Lower leg skin (tissue), 4 donors: ENCODE data around the gene RBM3. TPM values are rescaled to one million over a fixed set of nuclear protein-coding genes. Genes with fewer than 3 reads are reported as not detected.

ENCODE experiments used
- DNase-seq, 2 donors: peaks; one replicate each; pipeline ENCODE4 v3.0.0-alpha.2; 2019; ENCODE audit warnings: low spot score in 2 of 2
- H3K4me3 ChIP-seq: fragments of 200-600 bp; sonication (generic); 2 replicates; pipeline ENCODE4 v1.5.1; 2017; ENCODE audit warnings: mild to moderate bottlenecking, low read depth; ENCODE audit not compliant: poor library complexity, severe bottlenecking
- POLR2A ChIP-seq, 2 donors: fragments of 450-650 bp; IDR thresholded peaks; one replicate each; pipeline ENCODE4 v1.6.1; 2016 to 2017; ENCODE audit warnings: antibody characterized with exemption in 2 of 2, mild to moderate bottlenecking in 1 of 2, moderate library complexity in 1 of 2
- WGBS, 2 donors: methylation state at CpG; one replicate each; pipeline ENCODE4 v1.1.5; 2018; 5-methylcytosine and 5-hydroxymethylcytosine counted together
- intact Hi-C: fragments of 100-400 bp; cut with DNase I; formaldehyde crosslinking; loops from one replicate; pipeline ENCODE4 v1.15.0; 2023; ENCODE audit warnings: low total_unique reads
- total RNA-seq, 4 donors: library from RNA; depleted of rRNA; stranded (reverse); fragments of >200 nt; gene quantifications; one replicate each; pipeline ENCODE4 v1.1.0, GENCODE V29; 2016
- TF ChIP-seq, protein P1 (sequence below), 3 donors: fragments of 450-650 bp; IDR thresholded peaks; one replicate each; pipeline ENCODE4 v1.5.1; 2016; ENCODE audit warnings: antibody characterized with exemption in 3 of 3, mild to moderate bottlenecking in 3 of 3, moderate library complexity in 2 of 3

RBM3 gene
- total RNA-seq, 4 donors from 2014 or later = 162 to 207 (median 198) TPM

GRCh38 chrX:48538641-48539344 lies 35.5 kb upstream of the RBM3 start:
- TF ChIP-seq, protein P1, sequence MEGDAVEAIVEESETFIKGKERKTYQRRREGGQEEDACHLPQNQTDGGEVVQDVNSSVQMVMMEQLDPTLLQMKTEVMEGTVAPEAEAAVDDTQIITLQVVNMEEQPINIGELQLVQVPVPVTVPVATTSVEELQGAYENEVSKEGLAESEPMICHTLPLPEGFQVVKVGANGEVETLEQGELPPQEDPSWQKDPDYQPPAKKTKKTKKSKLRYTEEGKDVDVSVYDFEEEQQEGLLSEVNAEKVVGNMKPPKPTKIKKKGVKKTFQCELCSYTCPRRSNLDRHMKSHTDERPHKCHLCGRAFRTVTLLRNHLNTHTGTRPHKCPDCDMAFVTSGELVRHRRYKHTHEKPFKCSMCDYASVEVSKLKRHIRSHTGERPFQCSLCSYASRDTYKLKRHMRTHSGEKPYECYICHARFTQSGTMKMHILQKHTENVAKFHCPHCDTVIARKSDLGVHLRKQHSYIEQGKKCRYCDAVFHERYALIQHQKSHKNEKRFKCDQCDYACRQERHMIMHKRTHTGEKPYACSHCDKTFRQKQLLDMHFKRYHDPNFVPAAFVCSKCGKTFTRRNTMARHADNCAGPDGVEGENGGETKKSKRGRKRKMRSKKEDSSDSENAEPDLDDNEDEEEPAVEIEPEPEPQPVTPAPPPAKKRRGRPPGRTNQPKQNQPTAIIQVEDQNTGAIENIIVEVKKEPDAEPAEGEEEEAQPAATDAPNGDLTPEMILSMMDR (IDR thresholded peaks at IDR 0.05) = no peak
- TF ChIP-seq POLR2A (IDR thresholded peaks at IDR 0.05) = no peak
- intact Hi-C loops = no loop called here
- WGBS, 2 donors = 83 to 85% methylated on average over 21 to 23 of the region's 23 CpGs
- no peak overlapping the region for H3K4me3 ChIP-seq
- DNase-seq = no peak

DNA sequence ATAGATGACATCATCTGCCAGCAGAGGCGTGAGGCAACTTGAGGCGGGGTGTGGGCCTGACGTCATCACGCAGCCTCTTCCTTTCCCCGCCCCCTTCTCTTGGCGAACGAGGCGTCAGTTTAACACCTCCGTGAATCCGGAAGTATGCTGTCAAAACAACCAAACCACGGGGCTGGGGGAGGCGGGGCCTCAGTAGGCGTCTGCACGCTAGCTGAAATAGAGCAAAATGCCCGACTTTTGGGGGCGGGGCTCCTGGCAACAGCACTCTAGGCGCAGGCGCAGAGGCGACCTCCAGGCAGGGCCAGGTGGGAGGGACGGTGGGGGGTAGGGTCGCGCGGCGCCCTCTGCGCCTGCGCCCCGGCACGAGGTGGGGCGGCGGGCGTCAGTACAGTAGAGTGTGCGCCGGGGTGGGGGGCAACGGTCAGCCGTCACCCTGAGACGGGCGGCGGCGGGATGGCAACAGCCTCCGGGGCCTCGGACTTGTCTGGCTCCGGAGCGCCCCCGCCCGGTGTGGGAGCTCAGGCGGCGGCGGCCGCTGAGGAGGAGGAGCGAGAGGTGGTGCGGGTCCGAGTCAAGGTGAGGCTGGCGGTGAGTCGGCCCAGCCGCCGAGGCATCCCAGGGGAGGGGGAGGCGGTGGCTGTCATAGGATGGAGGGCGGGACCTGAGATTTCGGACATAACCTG lies 34.8 kb upstream of the RBM3 start, which contains the start of gene TBC1D25:
TBC1D25 (plus strand) TSS at position 370 of the 683 bp plus-strand sequence; CDS start at position 454, 84 bp downstream.
- TF ChIP-seq POLR2A (IDR thresholded peaks at IDR 0.05) = no peak
- TF ChIP-seq, protein P1 (IDR thresholded peaks at IDR 0.05) = no peak
- WGBS, 2 donors = 0 to 45% methylated on average over 24 to 59 of the region's 59 CpGs
- H3K4me3 ChIP-seq = peak within 1 kb of the TSS; percentile 43
- peak; percentile 97 to 99 for DNase-seq
- intact Hi-C loops = no loop called here

- WGBS, 2 donors = 5 to 55% methylated on average over 12 of the region's 12 CpGs
- intact Hi-C loops = no loop called here
- DNase-seq = peak in 1 of 2 donors; percentile 87
- H3K4me3 ChIP-seq = peak overlapping the region; percentile 43
- no peak for TF ChIP-seq POLR2A (IDR thresholded peaks at IDR 0.05)
- TF ChIP-seq, protein P1 (IDR thresholded peaks at IDR 0.05) = no peak
Measured at GRCh38 chrX:48540028-48540375, 34.3 kb upstream of the RBM3 start.

GRCh38 chrX:48540480-48540879 lies 33.8 kb upstream of the RBM3 start:
- intact Hi-C loops = no loop called here
- TF ChIP-seq, protein P1 (IDR thresholded peaks at IDR 0.05) = no peak
- TF ChIP-seq POLR2A (IDR thresholded peaks at IDR 0.05) = no peak
- 70 to 79% methylated on average over 7 of the region's 7 CpGs for WGBS, 2 donors
- no peak overlapping the region for H3K4me3 ChIP-seq
- DNase-seq = no peak

GRCh38 chrX:48541140-48541814 lies 33.0 kb upstream of the RBM3 start:
- DNase-seq = no peak
- intact Hi-C loops = no loop called here
- 80 to 82% methylated on average over 10 of the region's 10 CpGs for WGBS, 2 donors

More at GRCh38 chrX:48541140-48541814, 33.0 kb upstream of the RBM3 start:
- TF ChIP-seq, protein P1 (IDR thresholded peaks at IDR 0.05) = no peak
- TF ChIP-seq POLR2A (IDR thresholded peaks at IDR 0.05) = no peak
- H3K4me3 ChIP-seq = no peak overlapping the region
